HPDE6-E6E7 (cell line): Measurements from ENCODE around the gene KIAA0319L.

ENCODE experiments used
- DNase-seq: peaks from one replicate; pipeline ENCODE4 v3.0.0; 2011; ENCODE audit warnings: missing footprints; ENCODE audit errors: extremely low spot score

Gene KIAA0319L

DNA sequence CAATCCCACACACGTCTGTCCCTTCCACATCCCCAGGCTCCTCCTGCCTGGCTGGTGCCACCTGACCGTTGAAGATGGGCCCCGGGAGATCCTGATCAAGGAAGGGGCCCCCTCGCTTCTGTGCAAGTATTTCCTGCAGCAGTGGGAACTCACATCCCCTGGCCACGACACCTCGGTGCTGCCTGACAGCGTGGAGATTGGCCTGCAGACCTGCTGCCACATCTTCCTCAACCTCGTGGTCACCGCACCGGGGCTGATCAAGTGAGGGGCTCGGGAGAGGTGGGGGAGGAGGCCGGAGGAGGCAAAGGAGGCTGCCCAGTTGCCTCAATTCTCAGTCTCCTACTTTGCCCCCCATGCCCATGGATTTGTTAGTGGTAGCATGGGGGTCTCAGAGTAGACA is 6.0 kb upstream of the KIAA0319L start:
- no peak for DNase-seq

DNA sequence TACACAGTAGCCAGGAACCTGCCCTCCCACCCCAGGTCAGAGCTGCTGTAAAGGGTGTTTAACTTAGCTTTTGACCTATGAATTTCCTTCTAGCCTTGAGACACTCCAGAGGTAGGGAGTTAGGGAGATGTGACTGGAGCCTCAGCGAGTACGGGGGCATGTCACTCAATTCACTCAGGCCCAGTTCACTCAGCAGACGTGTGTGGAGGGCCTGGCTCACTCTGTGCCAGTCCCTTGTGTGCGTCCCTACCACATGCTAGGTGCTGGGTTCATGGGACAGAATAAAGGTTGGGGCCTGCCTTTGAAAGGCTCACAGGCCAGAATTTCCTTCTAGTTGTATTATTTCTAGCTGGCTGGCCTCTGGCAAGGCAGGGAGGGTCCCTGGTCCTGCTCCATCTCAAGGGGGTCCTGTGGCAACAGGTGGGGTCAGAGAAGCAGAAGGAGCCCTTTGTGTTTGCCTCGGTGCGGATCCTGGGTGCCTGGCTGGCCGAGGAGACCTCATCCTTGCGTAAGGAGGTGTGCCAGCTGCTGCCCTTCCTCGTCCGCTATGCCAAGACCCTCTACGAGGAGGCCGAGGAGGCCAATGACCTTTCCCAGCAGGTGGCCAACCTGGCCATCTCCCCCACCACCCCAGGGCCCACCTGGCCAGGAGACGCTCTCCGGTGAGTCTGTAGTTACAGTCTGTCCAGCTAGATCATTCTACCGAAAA is 4.9 kb upstream of the KIAA0319L start:
- no peak for DNase-seq

DNA sequence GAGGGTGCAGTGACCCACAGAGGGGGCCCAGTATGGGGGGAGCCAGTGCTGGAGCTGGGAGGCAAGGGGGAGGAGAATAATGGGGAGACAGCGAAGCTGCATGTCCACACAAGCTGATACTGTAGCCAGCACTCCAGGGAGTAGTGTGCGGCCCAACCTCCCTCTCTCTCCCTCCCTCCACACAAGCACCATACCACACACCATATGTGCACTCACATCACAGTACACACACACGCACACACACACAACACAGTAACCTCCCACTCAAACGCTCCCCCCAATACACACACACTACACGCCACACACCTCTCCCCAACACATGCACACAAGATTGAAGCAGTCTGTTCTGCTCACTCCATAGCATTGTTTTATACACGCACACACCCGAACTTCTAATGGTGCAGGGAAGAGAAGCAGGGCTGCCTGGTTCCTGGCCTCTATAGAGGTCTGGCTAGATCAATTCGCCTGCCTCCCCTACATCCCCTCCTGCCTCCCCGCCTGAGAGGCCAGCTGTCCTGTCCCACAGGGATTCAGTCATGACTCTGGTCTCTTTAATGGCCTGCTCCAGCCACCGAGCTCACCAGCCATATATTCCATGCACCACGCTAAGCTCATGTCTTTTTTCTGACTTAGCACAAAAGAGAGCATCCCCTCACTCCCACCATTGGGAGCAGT is 4.2 kb upstream of the KIAA0319L start:
- no peak for DNase-seq

DNA sequence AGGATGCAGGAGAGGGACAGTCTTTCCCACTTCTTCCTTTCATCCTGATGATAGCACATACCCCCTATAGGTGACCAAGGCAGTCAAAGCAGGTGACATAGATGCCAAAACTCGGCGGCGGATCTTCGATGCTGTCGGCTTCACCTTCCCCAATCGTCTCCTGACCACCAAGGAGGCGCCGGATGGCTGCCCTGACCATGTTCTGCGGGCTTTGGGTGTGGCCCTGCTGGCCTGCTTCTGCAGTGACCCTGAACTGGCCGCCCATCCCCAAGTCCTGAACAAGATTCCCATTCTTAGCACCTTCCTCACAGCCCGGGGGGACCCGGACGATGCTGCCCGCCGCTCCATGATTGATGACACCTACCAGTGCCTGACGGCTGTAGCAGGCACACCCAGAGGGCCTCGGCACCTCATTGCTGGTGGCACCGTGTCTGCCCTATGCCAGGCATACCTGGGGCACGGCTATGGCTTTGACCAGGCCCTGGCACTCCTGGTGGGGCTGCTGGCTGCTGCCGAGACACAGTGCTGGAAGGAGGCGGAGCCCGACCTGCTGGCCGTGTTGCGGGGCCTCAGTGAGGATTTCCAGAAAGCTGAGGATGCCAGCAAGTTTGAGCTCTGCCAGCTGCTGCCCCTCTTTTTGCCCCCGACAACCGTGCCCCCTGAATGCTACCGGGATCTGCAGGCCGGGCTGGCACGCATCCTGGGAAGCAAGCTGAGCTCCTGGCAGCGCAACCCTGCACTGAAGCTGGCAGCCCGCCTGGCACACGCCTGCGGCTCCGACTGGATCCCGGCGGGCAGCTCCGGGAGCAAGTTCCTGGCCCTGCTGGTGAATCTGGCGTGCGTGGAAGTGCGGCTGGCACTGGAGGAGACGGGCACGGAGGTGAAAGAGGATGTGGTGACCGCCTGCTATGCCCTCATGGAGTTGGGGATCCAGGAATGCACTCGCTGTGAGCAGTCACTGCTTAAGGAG is 3.3 kb upstream of the KIAA0319L start:
- DNase-seq = no peak

DNA sequence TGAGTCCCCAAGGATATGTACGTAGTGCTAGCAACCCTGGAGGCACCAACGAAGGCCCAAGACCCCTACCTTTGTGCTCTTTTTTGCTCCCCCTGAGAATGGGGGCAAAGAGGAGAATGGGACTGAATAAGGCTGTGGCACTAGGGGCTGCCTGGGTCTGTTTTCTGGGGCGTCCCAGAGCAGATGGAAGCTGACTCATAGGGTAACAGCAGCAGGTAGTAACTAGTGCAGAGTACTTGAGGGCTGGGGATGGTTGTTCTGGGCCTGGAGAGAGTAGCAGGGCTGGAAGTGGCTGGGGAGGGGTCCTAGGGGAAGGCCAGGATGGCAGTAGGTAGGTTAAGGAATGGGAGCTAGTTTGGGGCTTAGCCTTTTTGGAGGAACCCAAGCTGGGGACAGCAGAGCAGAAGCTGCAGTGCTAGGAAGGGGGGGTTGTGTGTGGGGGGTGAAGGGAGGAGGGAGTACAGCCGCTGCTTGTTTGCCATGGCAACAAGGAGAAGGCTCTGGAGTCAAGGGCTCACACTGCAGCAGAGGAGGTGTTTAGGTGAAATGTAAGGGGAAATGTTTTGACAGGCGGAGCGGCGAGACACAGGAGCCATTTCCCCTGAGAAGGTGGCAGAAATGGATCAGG is 2.2 kb upstream of the KIAA0319L start:
- no peak for DNase-seq

- no peak for DNase-seq
Observed at GRCh38 chr1:35558374-35559316, 1.4 kb upstream of the KIAA0319L start.

GRCh38 chr1:35557611-35558373 is 589 bp upstream of the KIAA0319L start, which contains the start of gene NCDN:
NCDN (plus strand) TSS chr1:35557799; CDS start chr1:35558191, 392 bp downstream.
- DNase-seq = peak; percentile 97

GRCh38 chr1:35556484-35557117 is 602 bp downstream of the KIAA0319L start:
- no peak for DNase-seq

DNA sequence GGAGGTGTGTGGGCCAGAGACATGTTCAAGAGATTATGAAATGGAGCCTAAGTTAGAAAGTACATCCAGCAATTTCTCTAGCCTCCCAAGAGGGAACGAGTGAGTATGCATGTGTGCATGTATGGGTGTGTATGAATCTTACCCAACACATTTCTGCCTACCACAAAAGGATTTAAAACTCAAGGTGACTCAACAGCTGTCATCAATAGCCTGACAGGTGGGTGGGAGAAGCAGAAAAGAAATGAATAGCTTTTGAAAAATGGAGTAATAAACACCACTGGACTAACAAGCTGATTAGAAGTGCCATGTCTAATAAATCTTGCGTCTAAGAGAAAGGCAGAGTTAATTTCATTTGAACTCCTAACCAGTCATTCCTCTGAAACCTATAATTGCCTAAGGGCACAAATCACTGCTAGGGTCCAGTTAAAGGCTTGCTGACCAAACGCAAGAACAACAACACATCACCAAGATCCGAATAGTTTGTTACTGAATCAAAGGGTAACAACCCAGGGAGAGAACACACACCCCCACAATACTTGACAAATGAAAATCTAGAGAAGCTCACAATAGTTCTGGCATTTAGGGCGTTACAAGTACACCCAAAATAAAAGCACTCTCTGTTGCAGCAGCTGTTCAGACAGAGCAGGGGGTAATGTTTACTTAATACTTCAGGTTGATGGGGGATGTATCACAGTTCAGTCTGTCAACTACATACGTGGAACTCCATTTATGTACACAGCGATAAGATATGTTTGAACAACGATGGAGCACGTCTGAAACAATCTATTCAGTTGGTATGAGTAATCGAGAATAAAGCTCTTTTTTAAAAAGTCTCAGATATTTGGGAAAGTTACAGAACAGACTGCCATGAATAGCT is 1.4 kb downstream of the KIAA0319L start:
- DNase-seq = peak; percentile 80

GRCh38 chr1:35555212-35555584 is 2.0 kb downstream of the KIAA0319L start:
- DNase-seq = no peak

DNA sequence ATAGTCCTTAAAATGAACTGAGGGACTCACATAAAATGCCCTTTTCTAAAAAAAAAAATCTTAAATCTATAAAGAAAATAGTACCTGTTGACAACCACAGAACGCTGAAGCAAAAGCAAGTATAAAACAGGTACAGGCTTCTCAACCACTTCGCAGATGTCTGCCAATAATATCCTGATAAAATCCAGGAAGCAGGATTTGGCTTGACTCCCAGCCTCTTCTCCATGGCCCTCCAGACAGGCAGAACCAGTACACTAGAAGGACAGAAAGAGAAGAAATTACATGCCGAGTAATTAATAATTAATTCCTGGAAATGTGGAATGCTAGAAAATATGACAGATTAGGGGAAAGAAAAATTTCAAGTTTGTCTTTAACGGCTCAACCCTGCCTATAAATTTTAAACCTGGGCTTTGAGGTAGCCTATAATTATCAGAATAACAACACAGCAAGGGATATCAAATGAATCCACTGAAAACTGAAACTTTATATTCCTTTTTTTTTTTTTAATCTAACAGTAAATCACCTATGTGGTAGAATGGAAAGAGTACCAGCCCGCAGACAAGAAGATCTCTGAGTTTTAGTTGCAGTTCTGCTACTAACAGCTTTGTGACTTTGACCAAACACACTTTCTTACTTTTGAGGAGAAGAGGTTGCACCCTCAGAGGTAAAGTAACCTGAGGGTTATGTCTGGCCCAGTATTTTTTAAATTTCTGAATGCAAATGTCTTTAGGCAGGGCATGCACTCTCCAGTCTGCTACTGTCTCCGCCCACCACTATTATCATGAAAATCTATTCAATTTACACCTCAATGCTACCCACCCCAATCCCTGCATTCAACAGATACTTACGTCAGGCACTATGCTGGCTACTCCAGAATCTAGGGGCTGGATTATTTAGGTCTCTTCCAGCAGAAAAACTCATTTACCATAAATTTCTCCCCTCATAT is 2.7 kb downstream of the KIAA0319L start:
- no peak for DNase-seq

DNA sequence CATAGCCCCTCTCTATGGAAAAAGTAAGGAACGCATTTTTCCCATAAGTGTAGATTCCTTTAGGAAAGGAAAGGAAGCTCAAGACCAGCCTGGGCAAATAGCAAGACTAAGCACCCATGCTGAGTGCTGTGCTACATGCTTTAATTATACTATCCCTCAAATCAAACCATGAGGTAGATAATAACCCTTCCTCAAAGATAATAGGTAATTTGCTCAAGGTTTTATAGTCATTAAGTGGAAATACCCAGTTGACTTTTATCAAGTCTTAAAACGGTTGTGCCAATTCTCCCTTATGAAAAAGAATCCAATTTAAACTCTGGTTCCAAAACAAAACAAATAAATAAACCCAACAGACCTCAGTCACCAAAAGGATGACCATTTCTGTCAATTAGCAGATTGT is 3.4 kb downstream of the KIAA0319L start:
- DNase-seq = no peak

DNA sequence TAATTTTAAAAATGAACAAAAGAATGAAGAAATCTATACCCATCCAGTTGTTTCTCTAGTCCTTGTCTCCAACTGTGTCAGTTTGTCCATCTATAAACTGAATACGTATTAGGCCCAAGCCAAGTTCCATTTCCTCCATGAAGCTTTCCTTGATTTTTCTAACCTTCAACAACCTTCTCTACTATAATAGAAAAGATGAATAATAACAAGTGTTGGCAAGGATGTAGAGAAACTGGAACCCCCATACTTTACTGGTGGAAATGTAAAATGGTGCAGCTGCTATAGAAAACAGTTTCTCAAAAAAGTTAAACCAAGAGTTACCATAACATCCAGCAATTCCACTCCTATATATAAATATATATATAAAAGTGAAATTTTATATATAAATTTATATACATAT is 10.6 kb downstream of the KIAA0319L start:
- no peak for DNase-seq

GRCh38 chr1:35544976-35545375 is 12.2 kb downstream of the KIAA0319L start:
- no peak for DNase-seq

DNA sequence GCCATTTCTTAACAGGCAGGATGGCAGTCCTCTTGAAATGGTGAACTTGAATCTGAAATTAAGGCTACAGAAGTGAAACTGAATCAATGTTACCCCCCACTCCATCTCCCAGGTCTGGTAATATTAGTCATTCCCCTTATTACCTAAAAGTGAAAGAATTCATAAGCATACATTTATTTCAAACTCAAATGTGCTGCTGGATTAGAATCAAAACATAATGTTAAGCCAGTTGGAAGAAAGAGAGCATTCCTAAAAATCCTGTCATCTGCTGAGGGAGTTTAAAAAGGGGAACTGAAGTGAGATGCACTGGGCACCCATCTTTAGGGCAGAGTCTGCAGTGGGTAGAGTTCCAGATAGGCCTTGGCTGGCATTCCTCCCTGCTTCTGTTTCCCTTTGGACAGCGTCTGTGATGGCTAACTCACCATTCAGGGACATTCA is 17.4 kb downstream of the KIAA0319L start:
- no peak for DNase-seq

DNA sequence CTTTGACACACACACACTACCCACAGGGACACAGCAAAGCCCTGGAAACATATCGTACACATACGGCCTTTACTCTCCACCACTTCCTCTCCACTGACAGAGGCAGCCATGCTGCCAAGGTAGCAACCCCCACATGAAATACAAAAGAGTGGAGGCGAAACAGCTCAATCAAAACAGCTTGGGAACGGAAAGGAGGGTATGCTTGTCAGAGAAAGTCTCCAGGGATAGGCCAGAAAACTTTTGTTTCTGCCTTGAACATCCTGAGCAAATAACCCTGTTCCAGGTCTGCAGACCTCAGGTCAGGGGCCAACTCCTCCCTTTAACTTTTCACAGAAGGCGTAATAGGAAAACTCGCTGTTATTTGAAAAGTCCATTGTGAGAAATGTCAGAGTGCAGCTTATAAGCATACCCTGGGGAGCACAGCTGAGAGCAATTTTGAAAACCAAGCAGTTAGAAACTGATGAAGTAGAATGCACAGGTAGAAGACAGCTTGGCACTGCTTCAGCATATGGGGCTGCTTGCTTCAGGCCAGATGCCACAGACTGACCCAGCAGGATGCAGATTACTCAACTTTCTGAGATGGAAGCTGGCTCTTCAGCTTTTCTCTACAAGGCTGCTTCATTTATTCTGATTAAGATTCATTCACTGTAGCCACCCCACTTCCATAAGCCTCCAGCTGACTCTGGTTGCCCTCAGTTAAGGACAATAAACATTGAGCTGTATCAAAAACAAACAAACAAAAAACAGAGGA is 18.0 kb downstream of the KIAA0319L start:
- no peak for DNase-seq

DNA sequence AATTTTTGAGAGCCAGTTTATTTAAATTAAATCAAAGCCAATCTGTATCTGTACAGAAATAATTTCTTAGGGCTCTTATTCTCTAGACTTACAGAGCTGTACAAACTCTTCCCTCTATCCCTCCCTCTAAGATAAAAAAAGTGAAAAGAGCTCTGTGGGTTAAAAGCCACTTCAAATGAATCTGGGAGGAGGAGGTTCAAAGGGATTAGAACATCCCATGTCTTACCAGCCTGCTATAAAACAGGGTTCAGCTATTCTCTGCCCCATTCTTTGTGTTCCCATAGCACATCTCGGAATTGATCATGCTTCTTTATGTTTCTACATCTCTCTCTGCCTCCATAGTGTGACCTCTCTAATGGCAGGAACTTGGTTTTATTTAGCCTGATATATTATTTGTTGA is 19.4 kb downstream of the KIAA0319L start:
- DNase-seq = no peak
